Effector memory CD4-positive, alpha-beta T cell (primary cell): Measurements from ENCODE around the gene KLF18.
"Not testable (repeated sequence)": the region's sequence is repeated elsewhere in the genome, so short reads cannot be mapped to it uniquely, and the experiment has no call there.

Source experiments
- DNase-seq, 3 donors: peaks; one replicate each; pipeline ENCODE4 v3.0.0-alpha.2; 2020
- H3K27ac ChIP-seq: 2 replicates; pipeline ENCODE4 v1.7.0; 2013; ENCODE audit warnings: mild to moderate bottlenecking, low read length, moderate library complexity; ENCODE audit not compliant: insufficient read depth, poor library complexity, severe bottlenecking
- H3K27me3 ChIP-seq: replicated peaks from 2 replicates; pipeline ENCODE4 v1.7.0; 2013; ENCODE audit warnings: mild to moderate bottlenecking, low read length; ENCODE audit not compliant: insufficient read depth, control insufficient read depth, poor library complexity, severe bottlenecking
- H3K36me3 ChIP-seq: 2 replicates; pipeline ENCODE4 v1.7.0; 2013; ENCODE audit warnings: mild to moderate bottlenecking, low read length, moderate library complexity; ENCODE audit not compliant: control insufficient read depth, insufficient read depth
- H3K4me1 ChIP-seq: 2 replicates; pipeline ENCODE4 v1.7.0; 2013; ENCODE audit warnings: low read length, mild to moderate bottlenecking; ENCODE audit not compliant: control insufficient read depth, insufficient read depth, poor library complexity, severe bottlenecking
- H3K4me3 ChIP-seq: 2 replicates; pipeline ENCODE4 v1.7.0; 2013; ENCODE audit warnings: low read length, low read depth, mild to moderate bottlenecking; ENCODE audit not compliant: insufficient read depth, poor library complexity, severe bottlenecking
- H3K9me3 ChIP-seq: 2 replicates; pipeline ENCODE4 v1.7.0; 2013; ENCODE audit warnings: mild to moderate bottlenecking, low read length, moderate library complexity; ENCODE audit not compliant: control insufficient read depth

The KLF18 gene

GRCh38 chr1:44151332-44151731 is 9.9 kb upstream of the KLF18 start:
- no peak overlapping the region for H3K4me3 ChIP-seq
- no peaks in the 10 kb centered on the region for H3K36me3 ChIP-seq
- no peaks in the 10 kb centered on the region for H3K4me1 ChIP-seq
- no peak overlapping the region for H3K27ac ChIP-seq
- no peaks in the 10 kb centered on the region for H3K9me3 ChIP-seq
- H3K27me3 ChIP-seq, result no peaks in the 10 kb centered on the region
- no peak for DNase-seq

DNA sequence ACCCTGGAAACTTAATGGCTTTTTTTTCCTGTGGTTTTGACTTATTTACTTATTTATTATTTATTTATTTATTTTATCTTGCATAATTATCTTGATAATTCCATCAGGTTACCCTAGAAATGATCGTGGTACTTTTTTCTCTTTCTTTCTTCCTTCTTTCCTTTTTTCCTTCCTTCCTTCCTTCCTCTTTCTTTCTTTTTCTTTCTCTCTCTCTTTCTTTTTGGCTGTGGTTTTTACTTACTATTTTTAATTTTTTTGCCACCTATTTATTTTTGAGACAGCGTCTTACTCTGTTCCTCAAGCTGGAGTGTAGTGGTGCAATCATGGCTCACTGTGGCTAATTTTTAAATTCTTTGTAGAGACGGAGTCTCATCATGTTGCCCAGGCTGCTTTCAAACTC is 6.2 kb upstream of the KLF18 start:
- Histone ChIP-seq H3K9me3 (peaks cover 14% of the 10 kb centered on the region), H3K27ac (no peak overlapping the region), H3K4me3 (no peak overlapping the region), H3K4me1 (no peaks in the 10 kb centered on the region), H3K27me3 (no peaks in the 10 kb centered on the region), H3K36me3 (no peaks in the 10 kb centered on the region)
- DNase-seq, result no peak

GRCh38 chr1:44146536-44147361 is 5.3 kb upstream of the KLF18 start:
- no peaks in the 10 kb centered on the region for H3K36me3 ChIP-seq
- no peak overlapping the region for H3K27ac ChIP-seq
- no peak for DNase-seq
- no peaks in the 10 kb centered on the region for H3K4me1 ChIP-seq
- peaks cover 14% of the 10 kb centered on the region for H3K9me3 ChIP-seq
- H3K27me3 ChIP-seq, result no peaks in the 10 kb centered on the region
- H3K4me3 ChIP-seq, result no peak overlapping the region

GRCh38 chr1:44144962-44145756 is 3.7 kb upstream of the KLF18 start:
- no peak for DNase-seq
- H3K27me3 ChIP-seq, result no peaks in the 10 kb centered on the region
- H3K4me3 ChIP-seq, result no peak overlapping the region
- no peaks in the 10 kb centered on the region for H3K36me3 ChIP-seq
- H3K4me1 ChIP-seq, result no peaks in the 10 kb centered on the region
- H3K9me3 ChIP-seq, result peaks cover 14% of the 10 kb centered on the region
- H3K27ac ChIP-seq, result no peak overlapping the region

- not testable (repeated sequence) for H3K27ac ChIP-seq, H3K9me3 ChIP-seq
Measured at GRCh38 chr1:44139565-44139964, 1.9 kb downstream of the KLF18 start.

DNA sequence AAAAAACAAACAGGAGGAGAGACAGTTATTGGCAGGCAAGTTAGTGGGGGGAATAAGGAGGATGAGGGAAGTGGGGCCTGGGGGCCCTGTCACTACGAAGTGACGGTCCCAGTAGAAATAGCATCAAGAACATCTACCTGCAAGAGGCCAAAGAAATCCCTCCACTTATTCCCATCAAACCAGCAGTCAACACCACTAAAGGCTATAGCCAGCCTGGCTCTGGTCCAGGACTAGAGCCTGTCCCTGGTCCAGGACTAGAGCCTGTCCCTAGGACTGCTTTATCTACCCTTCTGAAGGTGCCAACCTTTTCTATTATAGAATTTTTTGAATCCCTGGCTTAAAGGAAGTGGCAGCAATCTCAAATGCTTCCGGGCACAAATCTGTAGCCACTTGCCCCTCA is 3.2 kb downstream of the KLF18 start:
- no peak overlapping the region for H3K4me3 ChIP-seq
- no peak for DNase-seq
- no peaks in the 10 kb centered on the region for H3K9me3 ChIP-seq
- no peak overlapping the region for H3K27ac ChIP-seq
- H3K27me3 ChIP-seq, result no peaks in the 10 kb centered on the region
- no peaks in the 10 kb centered on the region for H3K4me1 ChIP-seq
- H3K36me3 ChIP-seq, result no peaks in the 10 kb centered on the region

More at GRCh38 chr1:44139565-44139964, 1.9 kb downstream of the KLF18 start:
- not testable (repeated sequence) for H3K27me3 ChIP-seq, DNase-seq, H3K4me3 ChIP-seq, H3K36me3 ChIP-seq, H3K4me1 ChIP-seq

- H3K27ac ChIP-seq, result no peak overlapping the region
- no peak for DNase-seq
- H3K27me3 ChIP-seq, result no peaks in the 10 kb centered on the region
- H3K36me3 ChIP-seq, result no peaks in the 10 kb centered on the region
- H3K4me3 ChIP-seq, result no peak overlapping the region
- no peaks in the 10 kb centered on the region for H3K4me1 ChIP-seq
- H3K9me3 ChIP-seq, result no peaks in the 10 kb centered on the region
Measured at GRCh38 chr1:44135886-44136285, 5.5 kb downstream of the KLF18 start.

DNA sequence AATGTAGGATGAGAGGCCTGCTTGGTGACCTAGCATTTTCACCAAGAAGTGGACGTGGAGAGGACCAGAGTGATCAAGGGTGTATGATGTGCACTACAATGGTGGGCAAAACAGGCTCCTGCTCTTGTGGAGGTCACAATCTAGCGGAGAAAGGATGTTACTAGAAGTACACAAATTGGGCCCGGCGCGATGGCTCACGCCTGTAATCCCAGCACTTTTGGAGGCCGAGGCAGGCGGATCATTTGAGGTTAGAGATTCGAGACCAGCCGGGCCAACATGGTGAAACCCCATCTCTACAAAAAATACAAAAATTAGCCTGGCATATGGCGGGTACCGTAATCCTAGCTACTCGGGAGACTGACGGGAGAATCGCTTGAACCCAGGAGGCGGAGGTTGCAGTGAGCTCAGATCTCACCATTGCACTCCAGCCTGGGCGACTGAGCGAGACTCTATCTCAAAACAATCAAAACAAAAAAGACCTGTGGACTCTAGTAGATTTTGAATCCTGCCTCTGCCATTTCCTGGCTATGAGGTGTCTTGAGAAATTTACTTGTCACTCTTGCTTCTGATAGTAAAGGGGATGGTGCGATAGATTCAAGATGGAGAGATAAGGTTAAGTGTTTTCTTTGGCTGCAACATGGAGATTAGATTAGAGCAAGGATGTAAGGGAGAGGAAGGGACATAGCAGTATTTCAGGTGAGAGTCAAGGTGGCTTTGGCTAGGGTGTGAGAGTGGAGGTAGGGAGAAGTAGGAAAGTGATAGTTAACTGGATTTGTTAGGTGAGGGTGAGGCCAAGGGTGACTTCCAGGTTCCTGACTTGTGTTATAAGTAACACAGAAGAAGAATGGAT is 7.1 kb downstream of the KLF18 start:
- Histone ChIP-seq H3K9me3 (no peaks in the 10 kb centered on the region), H3K4me1 (no peaks in the 10 kb centered on the region), H3K36me3 (no peaks in the 10 kb centered on the region), H3K4me3 (no peak overlapping the region), H3K27me3 (no peaks in the 10 kb centered on the region), H3K27ac (no peak overlapping the region)
- no peak for DNase-seq

GRCh38 chr1:44131411-44131810 is 10.0 kb downstream of the KLF18 start:
- no peaks in the 10 kb centered on the region for H3K9me3 ChIP-seq
- H3K4me3 ChIP-seq, result no peak overlapping the region
- no peaks in the 10 kb centered on the region for H3K4me1 ChIP-seq
- no peaks in the 10 kb centered on the region for H3K36me3 ChIP-seq
- no peak overlapping the region for H3K27ac ChIP-seq
- DNase-seq, result no peak
- no peaks in the 10 kb centered on the region for H3K27me3 ChIP-seq
